HepG2 (cell line): ENCODE results near the gene FBXO30.

Experiments used
- ARNTL ChIP-seq: sonication (generic); formaldehyde crosslinking; IDR thresholded peaks from 2 replicates; pipeline ENCODE4 v1.4.0; 2020; ENCODE audit warnings: mild to moderate bottlenecking, missing genetic modification reagents
- IKZF1 ChIP-seq: fragments of 450-650 bp; IDR thresholded peaks from 2 replicates; pipeline ENCODE4 v1.7.1; 2016
- KDM1A ChIP-seq: IDR thresholded peaks from 2 replicates; pipeline ENCODE4 v1.6.1; 2016; ENCODE audit warnings: missing compliant biosample characterization
- POLR2A ChIP-seq, 2 experiments: IDR thresholded peaks; 2 replicates each; pipeline ENCODE4 v1.6.1; 2011; ENCODE audit warnings: low read depth in 2 of 2, low read length in 2 of 2, mild to moderate bottlenecking in 1 of 2, moderate library complexity in 1 of 2; ENCODE audit not compliant: insufficient read depth in 1 of 2
- POLR2G ChIP-seq: fragments of 200-400 bp; formaldehyde crosslinking; IDR thresholded peaks from 2 replicates; pipeline ENCODE4 v1.6.1; 2018; ENCODE audit warnings: mild to moderate bottlenecking, low read depth, low read length, moderate library complexity
- THYN1 ChIP-seq: sonication (generic); formaldehyde crosslinking; IDR thresholded peaks from 2 replicates; pipeline ENCODE4 v1.8.1; 2023; ENCODE audit warnings: low read depth, mild to moderate bottlenecking, moderate library complexity, missing genetic modification reagents, borderline replicate concordance
- ZNF354B ChIP-seq: sonication (generic); formaldehyde crosslinking; IDR thresholded peaks from 2 replicates; pipeline ENCODE4 v1.8.0; 2022; ENCODE audit warnings: mild to moderate bottlenecking, missing genetic modification reagents
- ZNF652 ChIP-seq: IDR thresholded peaks from 2 replicates; pipeline ENCODE4 v1.6.1; 2016; ENCODE audit warnings: low read depth, borderline replicate concordance
- TF ChIP-seq, protein P1 (sequence below): sonication (generic); formaldehyde crosslinking; IDR thresholded peaks from 2 replicates; pipeline ENCODE4 v1.4.0; 2020; ENCODE audit warnings: missing genetic modification reagents
- TF ChIP-seq, protein P2 (sequence below): sonication (generic); formaldehyde crosslinking; conservative IDR thresholded peaks from 2 replicates; pipeline ENCODE4 v1.4.0; 2020; ENCODE audit warnings: missing genetic modification reagents
- TF ChIP-seq, protein P3 (sequence below): sonication (generic); formaldehyde crosslinking; IDR thresholded peaks from 2 replicates; pipeline ENCODE4 v1.5.0; 2020; ENCODE audit warnings: mild to moderate bottlenecking, missing genetic modification reagents, moderate library complexity
- TF ChIP-seq, protein P4 (sequence below), 2 experiments: sonication (generic) in 1 of 2; formaldehyde crosslinking in 1 of 2; IDR thresholded peaks; 2 replicates each; pipeline versions ENCODE4 v1.5.1 to v1.6.1; 2011 to 2020; ENCODE audit warnings: borderline replicate concordance in 1 of 2, low read depth in 1 of 2, low read length in 1 of 2, mild to moderate bottlenecking in 1 of 2, missing genetic modification reagents in 1 of 2, moderate library complexity in 1 of 2

DNA sequence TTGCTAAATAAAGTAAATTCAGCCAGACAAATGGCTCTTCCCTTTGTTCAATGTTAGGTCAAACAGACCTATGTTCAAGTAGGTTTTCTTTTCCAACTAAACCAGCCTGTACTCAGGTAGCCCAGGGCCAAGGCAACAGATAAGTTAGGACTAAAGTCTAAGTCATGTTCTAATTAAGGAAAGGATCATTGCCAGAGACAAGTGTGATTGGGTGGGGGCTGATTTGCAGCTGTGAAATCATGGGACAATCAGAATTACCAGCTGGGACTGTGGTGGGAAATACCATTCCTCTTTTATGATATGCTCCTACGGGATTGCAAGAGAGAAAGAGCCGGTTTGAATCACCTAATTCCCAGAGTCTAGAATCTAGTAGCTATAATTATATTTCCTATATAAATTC lies 4.2 kb upstream of the FBXO30 start:
- no peak for TF ChIP-seq POLR2A (IDR thresholded peaks at IDR 0.05; ENCODE audit: insufficient read depth in 1 of 2, low read depth in 2 of 2, low read length in 2 of 2)
- TF ChIP-seq, protein P1, sequence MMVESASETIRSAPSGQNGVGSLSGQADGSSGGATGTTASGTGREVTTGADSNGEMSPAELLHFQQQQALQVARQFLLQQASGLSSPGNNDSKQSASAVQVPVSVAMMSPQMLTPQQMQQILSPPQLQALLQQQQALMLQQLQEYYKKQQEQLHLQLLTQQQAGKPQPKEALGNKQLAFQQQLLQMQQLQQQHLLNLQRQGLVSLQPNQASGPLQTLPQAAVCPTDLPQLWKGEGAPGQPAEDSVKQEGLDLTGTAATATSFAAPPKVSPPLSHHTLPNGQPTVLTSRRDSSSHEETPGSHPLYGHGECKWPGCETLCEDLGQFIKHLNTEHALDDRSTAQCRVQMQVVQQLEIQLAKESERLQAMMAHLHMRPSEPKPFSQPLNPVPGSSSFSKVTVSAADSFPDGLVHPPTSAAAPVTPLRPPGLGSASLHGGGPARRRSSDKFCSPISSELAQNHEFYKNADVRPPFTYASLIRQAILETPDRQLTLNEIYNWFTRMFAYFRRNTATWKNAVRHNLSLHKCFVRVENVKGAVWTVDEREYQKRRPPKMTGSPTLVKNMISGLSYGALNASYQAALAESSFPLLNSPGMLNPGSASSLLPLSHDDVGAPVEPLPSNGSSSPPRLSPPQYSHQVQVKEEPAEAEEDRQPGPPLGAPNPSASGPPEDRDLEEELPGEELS, result no peak
- TF ChIP-seq ZNF354B (CRISPR knock-in tag), result no peak
- TF ChIP-seq, protein P2, sequence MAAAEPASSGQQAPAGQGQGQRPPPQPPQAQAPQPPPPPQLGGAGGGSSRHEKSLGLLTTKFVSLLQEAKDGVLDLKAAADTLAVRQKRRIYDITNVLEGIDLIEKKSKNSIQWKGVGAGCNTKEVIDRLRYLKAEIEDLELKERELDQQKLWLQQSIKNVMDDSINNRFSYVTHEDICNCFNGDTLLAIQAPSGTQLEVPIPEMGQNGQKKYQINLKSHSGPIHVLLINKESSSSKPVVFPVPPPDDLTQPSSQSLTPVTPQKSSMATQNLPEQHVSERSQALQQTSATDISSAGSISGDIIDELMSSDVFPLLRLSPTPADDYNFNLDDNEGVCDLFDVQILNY (CRISPR knock-in tag), result no peak
- TF ChIP-seq IKZF1, result no peak
- no peak for TF ChIP-seq ARNTL (CRISPR knock-in tag)
- TF ChIP-seq THYN1 (CRISPR knock-in tag), result no peak
- no peak for TF ChIP-seq POLR2G
- TF ChIP-seq, protein P3, sequence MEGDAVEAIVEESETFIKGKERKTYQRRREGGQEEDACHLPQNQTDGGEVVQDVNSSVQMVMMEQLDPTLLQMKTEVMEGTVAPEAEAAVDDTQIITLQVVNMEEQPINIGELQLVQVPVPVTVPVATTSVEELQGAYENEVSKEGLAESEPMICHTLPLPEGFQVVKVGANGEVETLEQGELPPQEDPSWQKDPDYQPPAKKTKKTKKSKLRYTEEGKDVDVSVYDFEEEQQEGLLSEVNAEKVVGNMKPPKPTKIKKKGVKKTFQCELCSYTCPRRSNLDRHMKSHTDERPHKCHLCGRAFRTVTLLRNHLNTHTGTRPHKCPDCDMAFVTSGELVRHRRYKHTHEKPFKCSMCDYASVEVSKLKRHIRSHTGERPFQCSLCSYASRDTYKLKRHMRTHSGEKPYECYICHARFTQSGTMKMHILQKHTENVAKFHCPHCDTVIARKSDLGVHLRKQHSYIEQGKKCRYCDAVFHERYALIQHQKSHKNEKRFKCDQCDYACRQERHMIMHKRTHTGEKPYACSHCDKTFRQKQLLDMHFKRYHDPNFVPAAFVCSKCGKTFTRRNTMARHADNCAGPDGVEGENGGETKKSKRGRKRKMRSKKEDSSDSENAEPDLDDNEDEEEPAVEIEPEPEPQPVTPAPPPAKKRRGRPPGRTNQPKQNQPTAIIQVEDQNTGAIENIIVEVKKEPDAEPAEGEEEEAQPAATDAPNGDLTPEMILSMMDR, result no peak
- TF ChIP-seq ZNF652 (CRISPR knock-in tag), result no peak
- TF ChIP-seq KDM1A (CRISPR knock-in tag), result no peak
- TF ChIP-seq, protein P4, sequence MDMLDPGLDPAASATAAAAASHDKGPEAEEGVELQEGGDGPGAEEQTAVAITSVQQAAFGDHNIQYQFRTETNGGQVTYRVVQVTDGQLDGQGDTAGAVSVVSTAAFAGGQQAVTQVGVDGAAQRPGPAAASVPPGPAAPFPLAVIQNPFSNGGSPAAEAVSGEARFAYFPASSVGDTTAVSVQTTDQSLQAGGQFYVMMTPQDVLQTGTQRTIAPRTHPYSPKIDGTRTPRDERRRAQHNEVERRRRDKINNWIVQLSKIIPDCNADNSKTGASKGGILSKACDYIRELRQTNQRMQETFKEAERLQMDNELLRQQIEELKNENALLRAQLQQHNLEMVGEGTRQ (IDR thresholded peaks at IDR 0.05; ENCODE audit: low read depth, low read length), result no peak
- TF ChIP-seq, protein P4 (CRISPR knock-in tag; IDR thresholded peaks at IDR 0.05; ENCODE audit: borderline replicate concordance), result no peak
